Mucosa of rectum (tissue), 2 donors: ENCODE data around the gene ECI1.

Experiments used
- H3K27ac ChIP-seq, 2 donors: one replicate each; pipeline ENCODE4 v1.7.0; 2013; ENCODE audit warnings: inconsistent platforms in 2 of 2, low read depth in 2 of 2, low read length in 2 of 2
- H3K27me3 ChIP-seq, 2 donors: one replicate each; pipeline ENCODE4 v1.7.0; 2013; ENCODE audit warnings: low read length in 2 of 2; ENCODE audit not compliant: control insufficient read depth in 2 of 2, insufficient read depth in 2 of 2
- H3K36me3 ChIP-seq, 2 donors: one replicate each; pipeline ENCODE4 v1.7.0; 2013; ENCODE audit warnings: low read length in 2 of 2; ENCODE audit not compliant: control insufficient read depth in 2 of 2, insufficient read depth in 2 of 2
- H3K4me1 ChIP-seq, 2 donors: one replicate each; pipeline ENCODE4 v1.7.0; 2013; ENCODE audit warnings: low read length in 2 of 2, mild to moderate bottlenecking in 1 of 2; ENCODE audit not compliant: control insufficient read depth in 2 of 2, insufficient read depth in 2 of 2
- H3K4me3 ChIP-seq, 2 donors: one replicate each; pipeline ENCODE4 v1.7.0; 2013; ENCODE audit warnings: low read length in 2 of 2
- H3K9ac ChIP-seq, 2 donors: one replicate each; pipeline ENCODE4 v1.7.0; 2013; ENCODE audit warnings: low read length in 2 of 2, low read depth in 1 of 2, mild to moderate bottlenecking in 1 of 2
- H3K9me3 ChIP-seq, 2 donors: one replicate each; pipeline ENCODE4 v1.7.0; 2013; ENCODE audit warnings: low read length in 2 of 2; ENCODE audit not compliant: control insufficient read depth in 2 of 2
- donor health status: healthy.
- donor health status: Normal muscosa, but diverticular disease.

The ECI1 gene

DNA sequence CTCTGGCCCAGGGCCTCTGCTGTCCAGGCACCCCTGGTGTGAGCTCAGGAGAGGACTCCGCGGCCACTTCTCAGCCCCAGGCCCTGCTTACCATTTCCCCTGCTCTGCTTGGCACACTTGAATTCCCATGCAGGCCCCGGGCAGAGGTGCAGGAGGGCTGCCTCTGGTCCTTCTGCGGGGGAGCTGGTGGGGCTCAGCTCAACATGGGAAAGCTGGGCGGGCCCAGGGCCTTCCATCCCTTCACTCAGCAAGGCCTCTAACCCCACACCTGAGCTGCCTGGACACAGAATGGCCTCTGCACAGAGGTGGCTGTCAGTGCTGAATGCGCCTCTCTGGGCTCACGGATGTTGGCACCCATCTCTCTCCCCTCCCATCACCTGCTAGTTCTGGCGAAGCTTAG is 29.1 kb upstream of the ECI1 start:
- no peak overlapping the region for H3K27ac ChIP-seq
- H3K4me3 ChIP-seq = no peak overlapping the region
- H3K9me3 ChIP-seq = no peaks in the 10 kb centered on the region
- H3K9ac ChIP-seq = no peak overlapping the region
- H3K4me1 ChIP-seq = no peaks in the 10 kb centered on the region
- no peaks in the 10 kb centered on the region for H3K36me3 ChIP-seq
- no peaks in the 10 kb centered on the region for H3K27me3 ChIP-seq

DNA sequence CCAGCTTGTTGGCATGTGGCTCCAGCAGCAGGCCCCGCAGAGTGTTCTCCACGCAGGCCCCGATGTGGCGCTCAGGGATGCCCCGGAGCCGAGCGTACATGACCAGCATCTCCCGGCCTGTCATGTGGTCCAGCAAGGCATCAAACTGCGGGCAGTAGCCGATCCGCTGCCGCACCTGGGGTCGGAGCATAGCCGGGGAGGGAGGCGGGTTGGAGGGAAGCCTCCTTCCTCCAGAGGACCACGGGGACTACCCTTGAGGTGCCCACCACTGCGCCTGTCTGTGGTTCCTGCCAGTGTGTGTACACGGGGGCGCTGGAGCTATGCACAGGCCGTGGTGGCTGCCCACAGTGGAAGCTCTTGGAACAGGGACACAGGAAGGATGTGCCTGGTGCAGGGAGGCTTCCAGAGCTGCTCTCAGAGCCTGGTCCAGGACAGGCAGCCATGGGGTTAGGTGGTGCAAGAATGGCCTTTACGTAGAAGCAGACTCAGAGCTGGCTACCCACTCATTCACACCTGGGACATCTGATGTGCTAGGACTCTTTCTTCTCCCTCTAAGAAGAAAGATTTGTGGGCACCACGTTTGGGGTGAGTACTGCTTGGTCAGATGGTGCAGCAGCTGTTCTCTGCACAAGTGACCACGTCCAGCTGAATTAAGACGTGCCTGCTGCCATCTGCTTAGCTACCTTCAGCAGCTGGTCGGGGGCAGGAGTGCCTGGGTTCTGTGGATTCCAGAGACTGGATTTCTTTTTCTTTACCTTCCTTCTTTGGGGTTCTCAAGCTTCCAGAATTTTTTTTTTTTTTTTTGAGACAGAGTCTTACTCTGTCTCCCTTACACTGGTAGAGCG is 27.8 kb upstream of the ECI1 start:
- Histone ChIP-seq H3K27me3 (no peaks in the 10 kb centered on the region), H3K4me3 (no peak overlapping the region), H3K27ac (no peak overlapping the region), H3K36me3 (no peaks in the 10 kb centered on the region), H3K9me3 (no peaks in the 10 kb centered on the region), H3K9ac (no peak overlapping the region), H3K4me1 (no peaks in the 10 kb centered on the region)

DNA sequence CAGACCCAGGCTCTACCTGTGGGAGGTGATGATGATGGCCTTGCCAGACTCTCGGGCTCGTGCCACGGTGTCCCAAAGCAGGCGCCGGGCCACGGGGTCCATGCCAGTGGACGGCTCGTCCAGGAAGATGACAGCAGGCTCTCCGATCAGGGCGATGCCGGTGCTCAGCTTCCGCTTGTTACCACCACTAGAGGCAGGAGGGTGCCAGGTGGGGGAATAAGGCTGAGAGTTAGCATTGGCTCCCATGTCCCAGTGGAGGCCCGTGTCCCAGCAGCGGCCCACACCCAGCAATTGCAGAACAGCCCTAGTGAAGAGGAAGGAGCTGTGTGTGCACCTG is 26.9 kb upstream of the ECI1 start:
- Histone ChIP-seq H3K4me1 (no peaks in the 10 kb centered on the region), H3K9ac (no peak overlapping the region), H3K27ac (no peak overlapping the region), H3K4me3 (no peak overlapping the region), H3K36me3 (no peaks in the 10 kb centered on the region), H3K9me3 (no peaks in the 10 kb centered on the region), H3K27me3 (no peaks in the 10 kb centered on the region)

DNA sequence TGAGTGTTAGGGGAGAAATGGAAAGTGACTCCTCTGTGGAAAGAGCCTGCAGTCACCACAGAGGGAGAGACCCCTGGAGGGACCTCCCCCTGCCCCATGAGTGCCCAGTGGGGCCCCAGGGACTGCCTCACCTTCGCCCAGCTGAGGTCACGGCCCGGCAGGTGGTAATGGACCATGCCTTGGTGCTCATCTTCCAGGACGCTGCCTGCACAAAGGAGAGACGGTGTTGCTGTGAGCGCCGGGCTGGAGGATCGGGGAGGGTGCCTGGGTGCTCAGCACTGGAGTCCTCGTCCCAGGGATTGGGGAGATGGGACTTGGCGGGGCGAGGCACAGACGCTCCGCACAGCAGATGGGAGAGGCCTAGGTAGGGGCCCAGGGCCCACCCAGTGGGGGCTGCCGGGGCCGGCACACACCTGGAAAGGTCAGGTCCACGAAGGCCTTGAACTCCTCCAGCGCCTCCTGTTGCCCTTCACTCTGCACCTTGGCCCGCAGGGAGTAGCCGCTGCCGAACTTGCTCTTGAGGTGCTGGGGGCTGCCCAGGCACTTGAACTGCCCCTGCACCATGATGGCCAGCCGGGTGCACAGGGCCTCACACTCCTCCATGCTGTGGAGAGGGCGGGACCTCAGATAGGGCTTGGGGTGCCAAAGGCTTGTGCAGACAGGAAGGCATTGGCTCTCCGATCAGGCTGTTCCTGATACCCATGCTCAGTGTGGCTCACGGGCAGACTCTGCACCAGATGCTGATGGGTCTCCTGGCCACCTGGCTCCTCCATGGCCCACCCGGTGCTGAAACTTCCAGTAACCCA is 26.3 kb upstream of the ECI1 start:
- no peaks in the 10 kb centered on the region for H3K36me3 ChIP-seq
- H3K27ac ChIP-seq = no peak overlapping the region
- H3K9me3 ChIP-seq = no peaks in the 10 kb centered on the region
- H3K4me3 ChIP-seq = no peak overlapping the region
- H3K4me1 ChIP-seq = no peaks in the 10 kb centered on the region
- no peak overlapping the region for H3K9ac ChIP-seq
- no peaks in the 10 kb centered on the region for H3K27me3 ChIP-seq

DNA sequence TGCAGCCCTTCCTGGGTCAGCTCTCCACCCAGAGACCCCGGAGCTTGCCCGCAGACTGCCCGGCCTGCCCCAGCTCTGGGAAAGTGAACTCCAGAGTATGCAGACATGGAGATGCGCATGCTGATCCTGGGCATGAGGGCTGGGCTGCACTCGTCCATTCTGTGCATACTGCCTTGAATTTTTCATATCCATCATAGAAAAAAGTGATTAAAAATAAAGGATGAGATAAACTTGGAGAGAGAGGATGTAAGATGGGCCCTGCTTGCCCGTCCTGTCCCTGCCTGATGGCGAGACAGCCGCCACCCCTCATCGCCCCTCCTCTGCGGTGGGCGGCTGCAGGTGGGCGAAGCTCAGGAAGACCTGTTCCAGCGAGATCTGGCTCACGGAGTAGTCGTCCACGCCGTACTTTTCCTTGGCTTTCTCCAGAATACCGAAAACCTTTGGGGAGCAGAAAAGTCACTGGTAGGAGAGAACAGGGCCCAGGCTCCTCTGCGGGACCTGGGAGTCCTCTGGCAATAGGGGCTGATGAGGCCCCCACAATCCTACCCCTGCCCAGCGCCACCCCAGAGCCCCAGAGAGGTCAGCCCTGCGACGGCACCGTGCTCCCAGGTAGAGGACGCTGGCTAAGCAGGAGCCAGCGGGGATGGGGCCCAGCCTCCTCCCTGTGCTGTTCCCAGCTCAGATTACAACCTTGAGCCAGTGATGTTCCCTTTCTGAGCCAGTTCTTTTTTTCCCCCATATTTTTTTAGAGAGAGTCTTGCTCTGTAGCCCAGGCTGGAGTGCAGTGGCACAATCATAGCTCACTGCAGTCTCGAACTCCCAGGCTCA is 25.2 kb upstream of the ECI1 start:
- Histone ChIP-seq H3K36me3 (no peaks in the 10 kb centered on the region), H3K9me3 (no peaks in the 10 kb centered on the region), H3K4me3 (no peak overlapping the region), H3K9ac (no peak overlapping the region), H3K27ac (no peak overlapping the region), H3K27me3 (no peaks in the 10 kb centered on the region), H3K4me1 (no peaks in the 10 kb centered on the region)

DNA sequence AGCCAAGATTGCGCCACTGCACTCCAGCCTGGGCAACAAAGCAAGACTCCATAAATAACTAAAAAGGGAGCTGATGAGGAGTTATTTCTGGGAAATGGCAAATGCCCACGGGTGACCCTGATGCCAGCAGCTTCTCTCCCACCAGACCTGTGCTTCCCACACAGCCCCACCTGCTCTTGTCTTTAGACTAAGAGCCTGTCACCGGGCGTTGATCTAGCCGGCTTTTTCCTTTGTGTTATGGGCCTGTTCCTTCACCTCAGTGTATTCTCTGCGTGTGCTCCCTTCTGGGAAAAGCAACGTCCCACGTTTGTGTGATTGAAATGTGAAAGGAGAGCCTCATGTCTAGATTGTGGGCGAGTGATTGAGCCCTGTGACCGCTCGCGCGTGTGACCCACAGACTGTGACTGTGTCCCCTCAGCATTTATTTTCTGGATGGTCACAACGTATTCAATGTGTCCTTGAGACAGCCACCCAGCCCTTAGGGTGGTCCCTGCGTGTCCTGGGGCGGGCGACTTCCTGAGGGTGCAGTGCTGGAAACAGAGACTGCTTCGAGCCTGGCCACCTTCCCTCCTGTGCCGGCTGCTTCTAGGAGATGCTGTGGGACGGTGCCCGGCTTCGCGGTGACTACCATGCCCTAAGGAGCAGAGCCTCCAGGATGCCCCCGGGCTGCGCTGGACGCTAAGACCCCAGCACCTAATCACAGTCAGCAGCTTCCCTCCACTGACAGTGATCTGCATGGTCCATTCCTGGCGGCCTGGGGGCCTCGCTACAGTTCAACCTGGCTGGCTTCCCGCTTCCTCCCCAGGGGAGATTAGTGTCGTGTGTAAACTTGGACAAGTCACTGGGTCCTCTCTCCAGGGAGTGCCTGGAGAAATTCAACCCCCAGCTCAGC is 24.3 kb upstream of the ECI1 start:
- Histone ChIP-seq H3K36me3 (no peaks in the 10 kb centered on the region), H3K4me1 (no peaks in the 10 kb centered on the region), H3K27me3 (no peaks in the 10 kb centered on the region), H3K9ac (no peak overlapping the region), H3K4me3 (no peak overlapping the region), H3K9me3 (no peaks in the 10 kb centered on the region), H3K27ac (no peak overlapping the region)

DNA sequence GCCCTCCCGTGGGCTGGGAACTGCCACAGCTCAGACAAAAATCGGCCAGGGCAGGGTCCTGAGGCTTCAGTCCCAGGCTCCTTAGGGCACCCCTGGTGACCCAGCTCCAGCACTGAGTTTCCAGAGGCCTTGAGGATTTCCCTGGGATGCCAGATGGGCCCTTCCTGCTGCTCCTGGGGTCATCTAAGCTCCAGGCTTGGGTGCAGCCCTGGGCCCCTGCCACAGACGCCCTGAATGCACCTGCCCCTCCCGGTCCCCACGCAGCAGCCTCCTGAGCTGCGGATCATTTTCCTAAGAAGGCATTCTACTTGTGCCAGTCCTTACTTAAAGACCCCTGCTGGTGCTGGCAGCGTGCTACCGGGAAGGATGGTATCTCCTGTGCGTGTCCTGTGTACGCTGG is 22.5 kb upstream of the ECI1 start:
- H3K4me1 ChIP-seq = peaks cover 8% of the 10 kb centered on the region in 2 donors
- no peak overlapping the region for H3K4me3 ChIP-seq
- H3K27me3 ChIP-seq = no peaks in the 10 kb centered on the region
- H3K9me3 ChIP-seq = no peaks in the 10 kb centered on the region
- no peak overlapping the region for H3K9ac ChIP-seq
- no peaks in the 10 kb centered on the region for H3K36me3 ChIP-seq
- no peak overlapping the region for H3K27ac ChIP-seq

DNA sequence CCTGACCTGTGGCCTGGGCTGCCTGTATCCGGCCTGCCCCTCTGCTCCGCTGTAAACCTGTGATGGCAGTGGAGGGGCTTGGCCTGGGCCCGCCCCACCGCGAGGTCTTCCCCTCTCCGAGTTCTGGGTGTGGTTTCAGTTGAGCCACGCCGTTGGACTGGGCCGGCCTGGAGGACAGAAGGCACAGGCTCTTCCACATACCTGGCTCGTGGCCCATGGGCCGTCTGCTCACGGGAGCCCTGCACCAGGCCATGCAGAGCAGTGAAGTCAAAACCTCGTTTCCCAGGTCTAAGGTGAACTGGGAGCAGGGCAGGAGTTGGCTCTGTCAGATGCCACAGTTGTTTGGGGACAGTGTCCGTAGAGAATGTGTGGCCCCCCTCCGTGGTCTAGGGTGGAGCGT is 22.1 kb upstream of the ECI1 start:
- no peaks in the 10 kb centered on the region for H3K9me3 ChIP-seq
- no peak overlapping the region for H3K4me3 ChIP-seq

DNA sequence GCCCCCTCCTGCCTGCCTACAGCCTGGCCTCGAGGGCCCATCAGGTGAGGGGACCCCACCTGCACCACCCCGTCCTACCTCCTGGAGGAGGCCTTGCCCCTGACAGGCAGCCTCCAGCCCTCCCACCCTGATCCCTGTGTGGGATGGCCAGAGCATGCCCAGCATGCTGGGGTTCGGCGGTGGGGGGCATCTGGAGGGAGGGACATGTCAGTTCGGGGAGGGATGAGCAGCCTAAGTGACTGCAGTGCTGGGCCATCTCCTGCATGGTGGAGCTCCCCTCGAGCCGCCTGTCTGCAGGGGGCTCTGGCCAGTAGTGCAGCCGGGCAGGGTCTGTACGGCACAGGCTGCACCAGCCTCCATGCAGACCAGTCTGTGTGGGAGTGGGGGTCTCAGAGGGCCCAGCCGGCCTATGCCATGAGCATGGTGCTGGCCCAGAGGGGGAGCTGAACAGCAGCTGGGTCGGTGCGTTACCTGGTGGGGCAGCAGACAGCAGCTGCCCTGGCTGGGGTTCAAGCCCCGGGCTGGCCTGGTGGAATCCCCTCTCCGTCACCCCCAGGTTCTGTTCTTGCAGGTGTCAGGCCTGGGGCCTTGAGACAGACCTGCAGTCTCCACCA is 20.6 kb upstream of the ECI1 start:
- no peaks in the 10 kb centered on the region for H3K9me3 ChIP-seq
- H3K9ac ChIP-seq = no peak overlapping the region
- no peak overlapping the region for H3K27ac ChIP-seq
- no peaks in the 10 kb centered on the region for H3K27me3 ChIP-seq
- peaks cover 8% of the 10 kb centered on the region in 2 donors for H3K4me1 ChIP-seq
- H3K4me3 ChIP-seq = no peak overlapping the region
- H3K36me3 ChIP-seq = no peaks in the 10 kb centered on the region

More for the DNA sequence above, 22.1 kb upstream of the ECI1 start:
- no peak overlapping the region for H3K9ac ChIP-seq
- H3K27ac ChIP-seq = no peak overlapping the region
- no peaks in the 10 kb centered on the region for H3K36me3 ChIP-seq
- no peaks in the 10 kb centered on the region for H3K27me3 ChIP-seq
- peaks cover 8% of the 10 kb centered on the region in 2 donors for H3K4me1 ChIP-seq
